ENCODE measurements around the gene FBXO2.

The FBXO2 gene

DNA sequence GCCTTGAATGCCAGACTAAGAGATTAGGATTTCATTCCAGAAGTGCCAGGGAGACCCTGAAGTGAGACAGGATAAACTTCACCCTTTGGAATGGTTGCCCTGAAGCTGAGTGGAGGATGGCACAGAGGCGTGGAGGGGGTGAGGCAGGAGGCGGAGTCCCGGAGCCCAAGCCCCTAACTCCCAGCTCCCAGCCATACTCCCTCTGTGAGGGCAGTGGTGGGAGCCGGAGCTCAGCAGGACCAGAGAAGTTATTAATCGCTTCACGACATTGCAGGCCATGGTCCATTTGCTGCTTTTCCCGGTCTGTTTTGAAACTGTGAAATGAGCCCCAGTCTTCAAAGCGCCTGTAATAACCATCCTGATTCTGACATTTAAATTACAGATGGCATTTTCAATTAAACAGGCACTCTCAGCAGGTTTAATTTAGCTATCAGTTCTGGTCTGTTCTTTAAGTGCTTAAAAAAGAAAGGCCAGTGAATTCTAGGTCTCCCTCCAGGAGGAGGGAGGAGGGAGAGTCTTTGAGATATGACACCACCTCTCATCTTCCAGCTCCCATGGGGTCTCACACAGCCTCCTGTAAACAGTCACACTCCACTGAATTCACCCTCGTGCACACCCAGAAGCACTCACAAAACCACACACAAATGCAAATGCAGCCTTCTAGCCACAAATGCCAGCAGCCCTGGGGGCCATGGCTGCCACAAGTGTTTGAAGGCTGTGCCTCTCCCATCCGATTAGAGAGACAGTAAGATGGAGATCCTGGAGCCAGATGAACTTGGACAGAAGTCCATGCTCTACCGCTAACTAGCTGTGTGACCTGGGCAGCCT, 19.6 kb downstream of the FBXO2 start:
- TF ChIP-seq, protein P1, sequence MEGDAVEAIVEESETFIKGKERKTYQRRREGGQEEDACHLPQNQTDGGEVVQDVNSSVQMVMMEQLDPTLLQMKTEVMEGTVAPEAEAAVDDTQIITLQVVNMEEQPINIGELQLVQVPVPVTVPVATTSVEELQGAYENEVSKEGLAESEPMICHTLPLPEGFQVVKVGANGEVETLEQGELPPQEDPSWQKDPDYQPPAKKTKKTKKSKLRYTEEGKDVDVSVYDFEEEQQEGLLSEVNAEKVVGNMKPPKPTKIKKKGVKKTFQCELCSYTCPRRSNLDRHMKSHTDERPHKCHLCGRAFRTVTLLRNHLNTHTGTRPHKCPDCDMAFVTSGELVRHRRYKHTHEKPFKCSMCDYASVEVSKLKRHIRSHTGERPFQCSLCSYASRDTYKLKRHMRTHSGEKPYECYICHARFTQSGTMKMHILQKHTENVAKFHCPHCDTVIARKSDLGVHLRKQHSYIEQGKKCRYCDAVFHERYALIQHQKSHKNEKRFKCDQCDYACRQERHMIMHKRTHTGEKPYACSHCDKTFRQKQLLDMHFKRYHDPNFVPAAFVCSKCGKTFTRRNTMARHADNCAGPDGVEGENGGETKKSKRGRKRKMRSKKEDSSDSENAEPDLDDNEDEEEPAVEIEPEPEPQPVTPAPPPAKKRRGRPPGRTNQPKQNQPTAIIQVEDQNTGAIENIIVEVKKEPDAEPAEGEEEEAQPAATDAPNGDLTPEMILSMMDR (IDR thresholded peaks at IDR 0.05; ENCODE audit: low read depth, low read length) = no peak

DNA sequence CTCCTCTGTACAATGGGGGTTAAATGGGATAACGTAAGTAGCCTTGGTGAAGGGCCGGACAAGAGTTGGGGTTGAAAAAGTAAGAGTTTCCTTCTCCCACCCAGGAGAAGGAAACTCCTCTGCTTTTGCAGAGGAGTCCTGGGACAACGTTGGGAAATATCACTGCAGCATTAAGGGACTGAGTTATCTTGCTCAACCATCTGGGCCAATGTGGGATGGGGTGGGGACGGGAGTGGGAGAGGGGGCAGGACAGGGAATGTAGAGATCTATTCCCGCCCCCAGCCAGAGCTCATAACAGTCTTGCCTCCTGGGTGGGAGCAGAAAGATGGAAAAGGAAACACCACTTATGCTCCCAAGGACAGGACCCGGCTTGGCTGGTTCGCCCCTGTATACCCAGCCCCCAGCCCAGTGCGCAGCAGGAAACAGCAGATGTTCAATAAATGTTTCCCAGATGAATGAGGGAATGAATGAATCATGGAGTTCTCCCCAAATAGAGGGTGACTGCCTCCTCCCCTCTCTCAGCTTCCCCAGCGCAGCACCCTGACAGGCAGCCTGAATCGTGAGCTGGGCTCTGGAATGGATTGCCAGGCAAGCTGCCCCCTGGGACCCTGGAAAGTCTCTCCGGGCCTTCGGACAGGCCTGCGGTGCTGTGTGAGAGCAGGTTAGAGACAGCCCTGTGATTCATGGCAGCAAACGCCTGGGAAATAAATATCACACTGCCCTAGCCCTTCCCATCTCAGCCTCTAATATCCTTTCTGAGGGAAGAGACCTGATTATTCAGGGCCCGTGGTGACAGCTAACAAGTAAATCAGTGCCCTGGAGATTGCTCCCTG, 24.8 kb downstream of the FBXO2 start:
- no peak overlapping the region for H3K4me3 ChIP-seq (replicated peaks in 1 of 2; ENCODE audit: low read depth in 2 of 2, low read length in 2 of 2)
- TF ChIP-seq, protein P1 (IDR thresholded peaks at IDR 0.05; ENCODE audit: low read depth, low read length) = no peak
- DNase-seq (ENCODE audit: low read depth in 2 of 2) = no peak

More for the DNA sequence above, 19.6 kb downstream of the FBXO2 start:
- no peak for DNase-seq (ENCODE audit: low read depth in 2 of 2)
- H3K4me3 ChIP-seq (replicated peaks in 1 of 2; ENCODE audit: low read depth in 2 of 2, low read length in 2 of 2) = no peak overlapping the region

DNA sequence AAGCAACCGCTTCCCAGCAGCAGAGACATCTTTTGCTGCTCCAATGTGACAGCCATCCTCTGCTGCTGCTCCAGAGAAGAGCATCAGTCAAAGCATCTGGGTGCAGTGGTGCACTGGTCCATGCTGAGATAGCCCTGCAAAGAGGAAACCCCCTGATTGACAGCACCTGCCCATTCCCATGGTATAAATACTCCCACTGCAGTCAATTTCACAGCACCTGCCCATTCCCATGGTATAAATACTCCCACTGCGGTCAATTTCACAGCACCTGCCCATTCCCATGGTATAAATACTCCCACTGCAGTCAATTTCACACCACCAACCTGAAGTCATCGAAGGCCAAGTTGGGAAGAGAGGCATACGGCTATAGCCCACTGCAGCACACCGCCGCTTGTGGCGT, 25.5 kb downstream of the FBXO2 start:
- TF ChIP-seq, protein P1 (IDR thresholded peaks at IDR 0.05; ENCODE audit: low read depth, low read length) = no peak
- no peak overlapping the region for H3K4me3 ChIP-seq (replicated peaks in 1 of 2; ENCODE audit: low read depth in 2 of 2, low read length in 2 of 2)
- no peak for DNase-seq (ENCODE audit: low read depth in 2 of 2)

DNA sequence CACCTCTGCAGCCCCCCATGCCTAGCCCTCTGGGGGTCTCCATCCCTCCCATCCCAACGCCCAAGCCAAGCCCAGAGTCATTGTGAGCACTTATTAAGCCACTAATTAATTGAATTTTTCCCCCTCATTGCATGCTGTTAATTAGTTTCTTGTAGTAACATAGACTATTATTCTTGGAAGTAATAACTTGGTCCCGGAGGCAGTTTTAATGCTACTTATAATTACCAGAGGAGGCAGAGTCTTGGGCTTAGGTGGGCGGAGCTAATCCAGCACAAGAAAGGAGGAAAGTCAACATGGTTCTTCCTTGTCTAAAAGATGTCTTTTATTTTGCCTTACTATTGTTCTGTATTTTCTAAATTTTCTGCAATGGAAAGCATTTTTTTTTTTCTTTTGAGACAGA, 27.7 kb downstream of the FBXO2 start:
- TF ChIP-seq, protein P1 (IDR thresholded peaks at IDR 0.05; ENCODE audit: low read depth, low read length) = no peak
- no peak for DNase-seq (ENCODE audit: low read depth in 2 of 2)
- H3K4me3 ChIP-seq (replicated peaks in 1 of 2; ENCODE audit: low read depth in 2 of 2, low read length in 2 of 2) = no peak overlapping the region

DNA sequence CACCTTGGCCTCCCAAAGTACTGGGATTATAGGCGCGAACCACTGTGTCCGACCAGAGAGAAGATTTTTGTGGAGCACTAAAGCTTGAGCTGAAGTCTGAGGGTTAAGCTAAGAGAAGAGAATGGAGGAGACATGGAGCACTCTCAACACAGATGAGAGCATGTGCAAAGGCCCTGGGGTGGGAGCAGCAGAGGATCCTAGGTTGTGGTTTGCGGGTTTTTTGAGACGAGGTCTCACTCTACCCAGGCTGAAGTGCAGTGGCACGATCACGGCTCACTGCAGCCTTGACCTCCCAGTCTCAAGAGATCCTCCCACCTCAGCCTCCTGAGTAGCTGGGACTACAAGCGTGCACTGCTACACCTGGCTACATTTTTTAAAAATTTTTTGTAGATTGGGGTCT, 30.5 kb downstream of the FBXO2 start:
- DNase-seq (ENCODE audit: low read depth in 2 of 2) = no peak
- H3K4me3 ChIP-seq (replicated peaks in 1 of 2; ENCODE audit: low read depth in 2 of 2, low read length in 2 of 2) = no peak overlapping the region
- TF ChIP-seq, protein P1 (IDR thresholded peaks at IDR 0.05; ENCODE audit: low read depth, low read length) = no peak

DNA sequence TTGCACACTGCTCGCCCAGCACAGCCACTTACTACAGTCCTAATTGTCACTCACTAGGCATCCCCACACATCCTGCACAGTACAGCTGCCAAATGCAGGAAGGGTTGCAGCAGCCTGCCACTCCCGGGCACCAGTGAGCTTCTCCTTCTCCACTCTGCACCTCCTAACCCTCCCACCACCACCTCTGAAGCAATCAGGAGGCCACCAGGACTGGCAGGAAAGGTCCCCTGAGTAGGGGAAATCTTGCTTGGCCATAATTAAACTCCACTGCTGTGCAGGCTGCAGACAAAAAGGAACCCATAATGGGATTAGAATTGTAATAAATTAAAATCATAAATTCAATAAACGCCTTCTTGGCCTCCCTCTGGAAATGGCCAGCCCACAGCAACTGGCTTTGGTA, 31.8 kb downstream of the FBXO2 start:
- TF ChIP-seq, protein P1 (IDR thresholded peaks at IDR 0.05; ENCODE audit: low read depth, low read length) = no peak
- DNase-seq (ENCODE audit: low read depth in 2 of 2) = no peak
- H3K4me3 ChIP-seq (replicated peaks in 1 of 2; ENCODE audit: low read depth in 2 of 2, low read length in 2 of 2) = no peak overlapping the region

All from cardiac fibroblast (primary cell).